ES-I3 (cell line): ENCODE results near the gene RABL3.
"Not testable (repeated sequence)": the region's sequence is repeated elsewhere in the genome, so short reads cannot be mapped to it uniquely, and the experiment has no call there.

Experiments used
- H3K36me3 ChIP-seq: 2 replicates; pipeline ENCODE4 v1.6.1; 2013; ENCODE audit warnings: mild to moderate bottlenecking, low read length, control low read depth, moderate library complexity; ENCODE audit not compliant: insufficient read depth
- H3K4me1 ChIP-seq: 2 replicates; pipeline ENCODE4 v1.6.1; 2013; ENCODE audit warnings: mild to moderate bottlenecking, control low read depth, low read length; ENCODE audit not compliant: insufficient read depth
- H3K9ac ChIP-seq: 2 replicates; pipeline ENCODE4 v1.6.1; 2013; ENCODE audit warnings: low read depth, mild to moderate bottlenecking, low read length, moderate library complexity
- H3K9me3 ChIP-seq: 2 replicates; pipeline ENCODE4 v1.6.1; 2013; ENCODE audit warnings: mild to moderate bottlenecking, low read length, moderate library complexity; ENCODE audit not compliant: control insufficient read depth, insufficient read depth

RABL3 gene

GRCh38 chr3:120638820-120639219 is 103.5 kb downstream of the RABL3 start:
- H3K9me3 ChIP-seq, H3K36me3 ChIP-seq, H3K4me1 ChIP-seq, H3K9ac ChIP-seq: not testable (repeated sequence)

DNA sequence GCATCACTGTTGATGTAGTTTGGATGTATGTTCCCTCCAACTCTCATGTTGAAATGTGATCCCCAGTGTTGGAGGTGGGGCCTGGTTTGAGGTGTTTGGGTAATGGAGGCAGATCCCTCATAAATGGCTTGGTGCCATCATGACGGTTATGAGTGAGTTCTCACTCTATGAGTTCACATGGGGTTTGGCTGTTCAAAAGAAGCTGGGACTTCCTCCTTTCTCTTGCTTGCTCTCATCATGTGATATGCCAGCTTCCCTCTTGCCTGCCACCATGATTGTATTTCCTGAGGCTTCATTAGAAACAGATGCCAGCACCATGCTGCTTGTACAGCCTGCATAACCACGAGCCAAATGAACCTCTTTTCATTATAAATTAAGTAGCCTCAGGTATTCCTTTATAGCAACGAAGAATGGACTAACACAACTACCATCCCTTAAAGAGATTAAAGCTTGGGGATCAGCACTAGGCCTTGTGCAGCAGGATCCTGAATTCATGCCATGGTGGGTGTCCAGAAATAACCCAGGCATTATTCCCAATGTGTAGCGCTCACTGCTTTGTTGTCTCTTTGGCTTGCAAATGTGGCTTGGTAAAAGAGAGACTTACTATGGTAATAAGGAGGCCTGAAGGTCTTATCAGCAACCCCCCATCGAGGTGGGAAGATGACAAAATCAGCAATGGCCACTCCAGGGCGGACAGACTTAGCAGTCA is 104.3 kb downstream of the RABL3 start:
- H3K4me1 ChIP-seq: no peaks in the 10 kb centered on the region
- no peaks in the 10 kb centered on the region for H3K36me3 ChIP-seq
- 0 out of 2 replicates have a peak, but pooled peaks cover 3% of the 10 kb centered on the region for H3K9me3 ChIP-seq
- no peak overlapping the region for H3K9ac ChIP-seq

DNA sequence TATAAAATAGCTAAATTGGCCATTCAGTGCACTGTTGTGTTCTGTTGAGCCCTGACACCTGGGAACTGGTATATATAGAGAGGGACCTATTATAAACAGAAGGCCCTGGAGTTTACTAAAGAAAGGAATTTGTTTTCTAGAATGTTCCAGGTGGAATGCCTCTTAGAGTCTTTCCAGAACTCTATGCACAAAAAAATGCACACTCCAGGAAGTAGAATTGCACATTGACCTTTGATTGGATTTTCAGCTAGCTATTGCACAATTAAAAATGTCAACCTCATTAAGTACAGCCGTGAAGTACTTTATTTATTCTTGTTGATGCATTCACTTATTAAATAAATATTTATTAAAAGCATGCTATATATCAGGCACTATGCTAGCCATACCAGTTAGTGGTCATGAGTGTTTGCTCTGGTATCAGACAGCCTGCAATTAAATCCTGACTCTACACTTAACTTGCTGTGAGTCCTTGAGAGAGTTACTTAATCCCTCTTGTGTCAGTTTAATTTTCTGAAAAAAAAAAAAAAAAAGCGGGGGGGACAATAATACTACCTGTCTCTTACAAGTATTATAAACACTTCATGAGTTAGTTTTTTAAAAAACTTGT is 105.4 kb downstream of the RABL3 start:
- Histone ChIP-seq H3K9me3 (0 out of 2 replicates have a peak, but pooled peaks cover 3% of the 10 kb centered on the region), H3K9ac (no peak overlapping the region), H3K4me1 (no peaks in the 10 kb centered on the region), H3K36me3 (no peaks in the 10 kb centered on the region)
